SK-N-SH (cell line): ENCODE data around the gene LEPROT. TPM values are rescaled to one million over a fixed set of nuclear protein-coding genes. Genes with fewer than 3 reads are reported as not detected.

Experiments used
- CTCF ChIA-PET: fragments of 300-600, 350-600 bp; formaldehyde crosslinking; extraction: SDS; loops from one replicate; lab custom pipeline; 2021; lab: Yijun Ruan, JAX
- POLR2A ChIA-PET: fragments of 350-600 bp; sonication (Branson Sonifier 250); formaldehyde crosslinking; extraction: SDS; loops from one replicate; lab custom pipeline; 2020; ENCODE audit warnings: antibody characterized with exemption, inconsistent platforms; lab: Yijun Ruan, JAX
- DNase-seq: peaks from one replicate; pipeline ENCODE4 v3.0.0; 2012
- H2AFZ ChIP-seq: fragments of 200-600 bp; sonication (generic); 2 replicates; pipeline ENCODE4 v1.8.1; 2016; ENCODE audit warnings: antibody characterized with exemption, mild to moderate bottlenecking, low read depth
- H3F3A ChIP-seq: fragments of 200-600 bp; sonication (generic); replicated peaks from 2 replicates; pipeline ENCODE3; 2016; ENCODE audit warnings: antibody characterized with exemption, mild to moderate bottlenecking; ENCODE audit not compliant: insufficient read depth
- H3K27ac ChIP-seq, 2 experiments: fragments of 200-500 bp in 1 of 2; fragments of 200-600 bp in 1 of 2; sonication (Bioruptor generic) in 1 of 2; sonication (generic), shearing (Covaris generic) in 1 of 2; 2 replicates each; pipeline versions ENCODE4 v1.5.1 to v1.6.1; 2014 to 2016; ENCODE audit warnings: low read depth in 2 of 2, inconsistent platforms in 1 of 2, low read length in 1 of 2, mild to moderate bottlenecking in 1 of 2, mixed read lengths in 1 of 2
- H3K27me3 ChIP-seq: fragments of 200-600 bp; sonication (generic), shearing (Covaris generic); 2 replicates; pipeline ENCODE4 v1.6.1; 2016; ENCODE audit warnings: mixed run types; ENCODE audit not compliant: insufficient read depth
- H3K36me3 ChIP-seq, 2 experiments: fragments of 200-500 bp in 1 of 2; fragments of 200-600 bp in 1 of 2; sonication (Bioruptor generic) in 1 of 2; sonication (generic) in 1 of 2; replicated peaks in 1 of 2; 2 replicates each; pipeline versions ENCODE3 to v1.5.1; 2014 to 2016; ENCODE audit warnings: low read length in 1 of 2, mild to moderate bottlenecking in 1 of 2; ENCODE audit not compliant: insufficient read depth in 2 of 2, control insufficient read depth in 1 of 2
- H3K4me1 ChIP-seq, 2 experiments: fragments of 200-500 bp in 1 of 2; fragments of 200-600 bp in 1 of 2; sonication (Bioruptor generic) in 1 of 2; sonication (generic), shearing (Covaris generic) in 1 of 2; 2 replicates each; pipeline versions ENCODE4 v1.5.1 to v1.6.1; 2014 to 2016; ENCODE audit warnings: low read depth in 1 of 2, low read length in 1 of 2, mixed run types in 1 of 2; ENCODE audit not compliant: insufficient read depth in 2 of 2, control insufficient read depth in 1 of 2
- H3K4me2 ChIP-seq: fragments of 200-600 bp; sonication (generic), shearing (Covaris generic); 2 replicates; pipeline ENCODE4 v1.6.1; 2017; ENCODE audit warnings: mixed run types
- H3K4me3 ChIP-seq, 2 experiments: fragments of 200-500 bp in 1 of 2; fragments of 200-600 bp in 1 of 2; sonication (Bioruptor generic) in 1 of 2; sonication (generic), shearing (Covaris generic) in 1 of 2; 2 replicates each; pipeline versions ENCODE4 v1.5.1 to v1.8.1; 2014 to 2016; ENCODE audit warnings: low read depth in 2 of 2, inconsistent platforms in 1 of 2, low read length in 1 of 2, mild to moderate bottlenecking in 1 of 2, mixed read lengths in 1 of 2, moderate library complexity in 1 of 2
- H3K79me2 ChIP-seq: fragments of 200-600 bp; sonication (generic); 2 replicates; pipeline ENCODE4 v1.8.1; 2017; ENCODE audit warnings: mild to moderate bottlenecking; ENCODE audit not compliant: insufficient read depth
- H3K9ac ChIP-seq: fragments of 200-600 bp; sonication (generic); 2 replicates; pipeline ENCODE4 v1.6.1; 2017; ENCODE audit warnings: mixed run types
- H3K9me2 ChIP-seq: fragments of 200-600 bp; sonication (generic); 2 replicates; pipeline ENCODE4 v1.6.1; 2017; ENCODE audit warnings: mixed run types
- H3K9me3 ChIP-seq: fragments of 200-600 bp; sonication (generic); 2 replicates; pipeline ENCODE4 v1.6.1; 2017; ENCODE audit warnings: mixed run types, mild to moderate bottlenecking, moderate library complexity
- H4K20me1 ChIP-seq: fragments of 200-600 bp; sonication (generic); 2 replicates; pipeline ENCODE4 v1.6.1; 2017; ENCODE audit warnings: mild to moderate bottlenecking, mixed run types; ENCODE audit not compliant: insufficient read depth
- EZH2phosphoT487 ChIP-seq: fragments of 200-600 bp; sonication (generic); IDR thresholded peaks from 2 replicates; pipeline ENCODE4 v1.6.1; 2017; ENCODE audit warnings: low read depth, mixed run types, mild to moderate bottlenecking, antibody characterized with exemption, moderate library complexity, borderline replicate concordance
- FOSL2 ChIP-seq: IDR thresholded peaks from 2 replicates; pipeline ENCODE4 v1.4.0; 2012; ENCODE audit warnings: low read depth, mild to moderate bottlenecking, moderate library complexity, borderline replicate concordance
- FOXJ3 ChIP-seq: sonication (generic); formaldehyde crosslinking; IDR thresholded peaks from 2 replicates; pipeline ENCODE4 v1.5.1; 2020; ENCODE audit warnings: mild to moderate bottlenecking, missing genetic modification reagents
- FOXM1 ChIP-seq: IDR thresholded peaks from 2 replicates; pipeline ENCODE4 v1.4.0; 2012; ENCODE audit warnings: low read depth, mild to moderate bottlenecking
- MEF2A ChIP-seq: IDR thresholded peaks from 2 replicates; pipeline ENCODE4 v1.4.0; 2012; ENCODE audit warnings: low read depth, borderline replicate concordance
- RAD21 ChIP-seq: IDR thresholded peaks from 2 replicates; pipeline ENCODE4 v1.6.1; 2012; ENCODE audit warnings: mild to moderate bottlenecking, low read length
- RFX5 ChIP-seq: IDR thresholded peaks from 2 replicates; pipeline ENCODE4 v1.6.1; 2012; ENCODE audit warnings: mild to moderate bottlenecking, improper control_type of control experiment, low read length
- RXRA ChIP-seq: IDR thresholded peaks from 2 replicates; pipeline ENCODE4 v1.4.0; 2012; ENCODE audit warnings: low read depth, mild to moderate bottlenecking, borderline replicate concordance
- TEAD4 ChIP-seq: IDR thresholded peaks from 2 replicates; pipeline ENCODE4 v1.4.0; 2012; ENCODE audit warnings: mild to moderate bottlenecking, borderline replicate concordance; ENCODE audit not compliant: insufficient read depth
- whole genome bisulfite sequencing: methylation state at CpG from one replicate; pipeline ENCODE4 v1.1.6; 2017; ENCODE audit warnings: low lambda C conversion rate; 5-methylcytosine and 5-hydroxymethylcytosine counted together
- polyA plus RNA-seq, 3 experiments: library from polyadenylated mRNA; depleted of rRNA; stranded (reverse); fragments of >200 nt; gene quantifications; 2 replicates each; pipeline ENCODE4 v1.2.3, GENCODE V29; 2012
- TF ChIP-seq, protein P1 (sequence below): IDR thresholded peaks from 2 replicates; pipeline ENCODE4 v1.4.0; 2012; ENCODE audit warnings: low read depth, borderline replicate concordance
- TF ChIP-seq, protein P2 (sequence below): fragments of 200-600 bp; sonication (generic); IDR thresholded peaks from 2 replicates; pipeline ENCODE4 v1.6.1; 2017; ENCODE audit warnings: antibody characterized with exemption, mild to moderate bottlenecking, moderate library complexity
- TF ChIP-seq, protein P3 (sequence below): IDR thresholded peaks from 2 replicates; pipeline ENCODE4 v1.6.1; 2012; ENCODE audit warnings: mild to moderate bottlenecking, low read depth, low read length, moderate library complexity

Gene LEPROT
- polyA plus RNA-seq, 1 of the 3 experiments (the other 2 are of a cell fraction), result 38.9 TPM

DNA sequence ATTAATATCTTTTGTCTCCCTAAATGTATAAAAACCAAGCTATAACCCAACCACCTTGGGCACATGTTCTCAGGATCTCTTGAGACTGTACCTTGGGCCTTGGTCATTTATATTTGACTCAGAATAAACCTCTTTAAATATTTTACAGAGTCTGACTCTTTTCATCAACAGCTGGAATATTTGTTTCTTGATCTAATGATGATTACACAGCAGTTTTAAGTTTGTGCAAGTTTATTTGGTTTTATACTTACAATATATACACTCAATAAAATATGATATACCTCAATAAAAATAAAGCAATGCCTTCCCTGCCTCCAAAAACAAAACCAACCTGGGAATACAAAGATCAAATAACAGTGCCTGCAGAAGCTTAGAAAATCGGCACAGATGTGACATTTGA, 22.0 kb downstream of the LEPROT start:
- Histone ChIP-seq H3K9ac (no peak overlapping the region), H3K4me2 (no peak overlapping the region), H3K9me3 (no peaks in the 10 kb centered on the region), H3K4me3 (no peak overlapping the region), H3K27me3 (no peaks in the 10 kb centered on the region), H3K27ac (no peak overlapping the region)
- CTCF ChIA-PET, result interaction anchor here (0.9 to 2.3 kb wide), 3 partner anchors 11 to 245 kb away, joined by 3 to 10 read pairs (median 4); no protein-coding TSS in a partner anchor
- TF ChIP-seq FOXM1 (no peak), TEAD4 (no peak), RFX5 (no peak), RAD21 (no peak), FOSL2 (no peak)
- TF ChIP-seq, protein P1, sequence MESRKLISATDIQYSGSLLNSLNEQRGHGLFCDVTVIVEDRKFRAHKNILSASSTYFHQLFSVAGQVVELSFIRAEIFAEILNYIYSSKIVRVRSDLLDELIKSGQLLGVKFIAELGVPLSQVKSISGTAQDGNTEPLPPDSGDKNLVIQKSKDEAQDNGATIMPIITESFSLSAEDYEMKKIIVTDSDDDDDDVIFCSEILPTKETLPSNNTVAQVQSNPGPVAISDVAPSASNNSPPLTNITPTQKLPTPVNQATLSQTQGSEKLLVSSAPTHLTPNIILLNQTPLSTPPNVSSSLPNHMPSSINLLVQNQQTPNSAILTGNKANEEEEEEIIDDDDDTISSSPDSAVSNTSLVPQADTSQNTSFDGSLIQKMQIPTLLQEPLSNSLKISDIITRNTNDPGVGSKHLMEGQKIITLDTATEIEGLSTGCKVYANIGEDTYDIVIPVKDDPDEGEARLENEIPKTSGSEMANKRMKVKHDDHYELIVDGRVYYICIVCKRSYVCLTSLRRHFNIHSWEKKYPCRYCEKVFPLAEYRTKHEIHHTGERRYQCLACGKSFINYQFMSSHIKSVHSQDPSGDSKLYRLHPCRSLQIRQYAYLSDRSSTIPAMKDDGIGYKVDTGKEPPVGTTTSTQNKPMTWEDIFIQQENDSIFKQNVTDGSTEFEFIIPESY, result no peak
- TF ChIP-seq, protein P2, sequence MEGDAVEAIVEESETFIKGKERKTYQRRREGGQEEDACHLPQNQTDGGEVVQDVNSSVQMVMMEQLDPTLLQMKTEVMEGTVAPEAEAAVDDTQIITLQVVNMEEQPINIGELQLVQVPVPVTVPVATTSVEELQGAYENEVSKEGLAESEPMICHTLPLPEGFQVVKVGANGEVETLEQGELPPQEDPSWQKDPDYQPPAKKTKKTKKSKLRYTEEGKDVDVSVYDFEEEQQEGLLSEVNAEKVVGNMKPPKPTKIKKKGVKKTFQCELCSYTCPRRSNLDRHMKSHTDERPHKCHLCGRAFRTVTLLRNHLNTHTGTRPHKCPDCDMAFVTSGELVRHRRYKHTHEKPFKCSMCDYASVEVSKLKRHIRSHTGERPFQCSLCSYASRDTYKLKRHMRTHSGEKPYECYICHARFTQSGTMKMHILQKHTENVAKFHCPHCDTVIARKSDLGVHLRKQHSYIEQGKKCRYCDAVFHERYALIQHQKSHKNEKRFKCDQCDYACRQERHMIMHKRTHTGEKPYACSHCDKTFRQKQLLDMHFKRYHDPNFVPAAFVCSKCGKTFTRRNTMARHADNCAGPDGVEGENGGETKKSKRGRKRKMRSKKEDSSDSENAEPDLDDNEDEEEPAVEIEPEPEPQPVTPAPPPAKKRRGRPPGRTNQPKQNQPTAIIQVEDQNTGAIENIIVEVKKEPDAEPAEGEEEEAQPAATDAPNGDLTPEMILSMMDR, result no peak
- TF ChIP-seq, protein P3, sequence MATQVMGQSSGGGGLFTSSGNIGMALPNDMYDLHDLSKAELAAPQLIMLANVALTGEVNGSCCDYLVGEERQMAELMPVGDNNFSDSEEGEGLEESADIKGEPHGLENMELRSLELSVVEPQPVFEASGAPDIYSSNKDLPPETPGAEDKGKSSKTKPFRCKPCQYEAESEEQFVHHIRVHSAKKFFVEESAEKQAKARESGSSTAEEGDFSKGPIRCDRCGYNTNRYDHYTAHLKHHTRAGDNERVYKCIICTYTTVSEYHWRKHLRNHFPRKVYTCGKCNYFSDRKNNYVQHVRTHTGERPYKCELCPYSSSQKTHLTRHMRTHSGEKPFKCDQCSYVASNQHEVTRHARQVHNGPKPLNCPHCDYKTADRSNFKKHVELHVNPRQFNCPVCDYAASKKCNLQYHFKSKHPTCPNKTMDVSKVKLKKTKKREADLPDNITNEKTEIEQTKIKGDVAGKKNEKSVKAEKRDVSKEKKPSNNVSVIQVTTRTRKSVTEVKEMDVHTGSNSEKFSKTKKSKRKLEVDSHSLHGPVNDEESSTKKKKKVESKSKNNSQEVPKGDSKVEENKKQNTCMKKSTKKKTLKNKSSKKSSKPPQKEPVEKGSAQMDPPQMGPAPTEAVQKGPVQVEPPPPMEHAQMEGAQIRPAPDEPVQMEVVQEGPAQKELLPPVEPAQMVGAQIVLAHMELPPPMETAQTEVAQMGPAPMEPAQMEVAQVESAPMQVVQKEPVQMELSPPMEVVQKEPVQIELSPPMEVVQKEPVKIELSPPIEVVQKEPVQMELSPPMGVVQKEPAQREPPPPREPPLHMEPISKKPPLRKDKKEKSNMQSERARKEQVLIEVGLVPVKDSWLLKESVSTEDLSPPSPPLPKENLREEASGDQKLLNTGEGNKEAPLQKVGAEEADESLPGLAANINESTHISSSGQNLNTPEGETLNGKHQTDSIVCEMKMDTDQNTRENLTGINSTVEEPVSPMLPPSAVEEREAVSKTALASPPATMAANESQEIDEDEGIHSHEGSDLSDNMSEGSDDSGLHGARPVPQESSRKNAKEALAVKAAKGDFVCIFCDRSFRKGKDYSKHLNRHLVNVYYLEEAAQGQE, result no peak
- TF ChIP-seq, all 33 proteins: peak for 0
- Histone ChIP-seq H3K4me1 (no peaks in the 10 kb centered on the region), H2AFZ (no peak overlapping the region), H3F3A (no peaks in the 10 kb centered on the region), H3K79me2 (no peaks in the 10 kb centered on the region), H3K36me3 (no peaks in the 10 kb centered on the region), H3K9me2 (no peaks in the 10 kb centered on the region), H4K20me1 (no peaks in the 10 kb centered on the region)
- DNase-seq, result no peak
- POLR2A ChIA-PET, result no interaction called here
- 64% methylated on average over 1 of the region's 1 CpG for WGBS

DNA sequence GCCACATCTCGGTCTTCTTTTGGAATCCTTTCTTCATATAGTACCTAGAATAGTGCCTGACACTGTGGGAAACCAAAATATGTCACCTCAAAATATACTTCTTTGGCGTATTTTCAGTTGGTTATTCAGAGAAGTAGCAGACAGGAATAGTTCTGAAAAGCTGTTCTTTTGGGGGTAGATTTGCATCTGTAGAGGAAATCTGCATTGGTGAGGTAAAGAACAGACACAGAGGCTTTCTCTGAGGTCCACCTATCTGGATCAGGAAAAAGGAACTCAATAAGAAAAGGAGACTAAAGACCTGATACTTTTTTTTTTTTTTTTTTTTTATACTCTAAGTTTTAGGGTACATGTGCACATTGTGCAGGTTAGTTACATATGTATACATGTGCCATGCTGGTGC, 23.2 kb downstream of the LEPROT start:
- Histone ChIP-seq H3K9me3 (no peaks in the 10 kb centered on the region), H3K36me3 (no peaks in the 10 kb centered on the region), H3F3A (no peaks in the 10 kb centered on the region), H2AFZ (no peak overlapping the region), H3K9me2 (no peaks in the 10 kb centered on the region), H4K20me1 (no peaks in the 10 kb centered on the region), H3K4me1 (no peaks in the 10 kb centered on the region), H3K79me2 (no peaks in the 10 kb centered on the region), H3K4me3 (no peak overlapping the region), H3K27ac (no peak overlapping the region), H3K9ac (no peak overlapping the region), H3K27me3 (no peaks in the 10 kb centered on the region), H3K4me2 (no peak overlapping the region)
- WGBS, result 81% methylated on average over 2 of the region's 2 CpGs
- TF ChIP-seq, protein P3, result no peak
- TF ChIP-seq EZH2phosphoT487, result no peak
- TF ChIP-seq FOXJ3, result no peak
- no peak for TF ChIP-seq MEF2A
- no peak for TF ChIP-seq RXRA
- no peak for DNase-seq
- ChIA-PET CTCF (no interaction called here), POLR2A (no interaction called here)
